Loucy (cell line): ENCODE measurements around the gene FHIT.

Experiments used
- CTCF ChIP-seq: fragments of 200-600 bp; sonication (generic); conservative IDR thresholded peaks from 2 replicates; pipeline ENCODE4 v1.5.1; 2014; ENCODE audit warnings: mild to moderate bottlenecking, antibody characterized with exemption, low read length
- EZH2phosphoT487 ChIP-seq: fragments of 200-600 bp; IDR thresholded peaks from 2 replicates; pipeline ENCODE4 v1.6.1; 2018; ENCODE audit warnings: antibody characterized with exemption, mild to moderate bottlenecking, moderate library complexity, borderline replicate concordance

GRCh38 chr3:59995563-59995962 lies 1255.7 kb downstream of the FHIT start:
- TF ChIP-seq CTCF: no peak
- no peak for TF ChIP-seq EZH2phosphoT487
